ENCODE data around the gene TMEM94.

GRCh38 chr17:75407655-75408352 lies 48.6 kb upstream of the TMEM94 start:
- TF ChIP-seq POLR2A (IDR thresholded peaks at IDR 0.05; ENCODE audit: control extremely low read depth in 1 of 2, low read depth in 2 of 2, low read length in 2 of 2) = no peak
- no peak for TF ChIP-seq ATF2 (IDR thresholded peaks at IDR 0.05; ENCODE audit: low read length)

Data from H1 (cell line).